H9 (cell line): ENCODE results near the gene SOX21. TPM values are rescaled to one million over a fixed set of nuclear protein-coding genes. Genes with fewer than 3 reads are reported as not detected.
A peak's percentile ranks its signal among the peaks of the same experiment; 100 is the strongest.

Experiments
- DNase-seq: peaks from one replicate; pipeline ENCODE4 v3.0.0-alpha.2; 2017
- H2AFZ ChIP-seq: one replicate; pipeline ENCODE4 v1.6.1; 2013; ENCODE audit warnings: mild to moderate bottlenecking, low read length, control low read depth, moderate library complexity
- H2AK5ac ChIP-seq: 2 replicates; pipeline ENCODE4 v1.6.1; 2013; ENCODE audit warnings: low read length, control low read depth, mixed read lengths; ENCODE audit not compliant: insufficient read length
- H2BK120ac ChIP-seq: one replicate; pipeline ENCODE4 v1.6.1; 2013; ENCODE audit warnings: low read depth, mild to moderate bottlenecking, low read length, control low read depth, inconsistent platforms; ENCODE audit not compliant: poor library complexity, severe bottlenecking
- H2BK12ac ChIP-seq: 2 replicates; pipeline ENCODE4 v1.6.1; 2013; ENCODE audit warnings: low read length, control low read depth, mixed read lengths, low read depth; ENCODE audit not compliant: insufficient read length
- H2BK15ac ChIP-seq: 2 replicates; pipeline ENCODE4 v1.6.1; 2013; ENCODE audit warnings: low read depth, low read length, control low read depth
- H2BK20ac ChIP-seq: one replicate; pipeline ENCODE4 v1.6.1; 2013; ENCODE audit warnings: low read depth, mild to moderate bottlenecking, low read length, control low read depth, inconsistent platforms; ENCODE audit not compliant: poor library complexity, severe bottlenecking
- H2BK5ac ChIP-seq: 2 replicates; pipeline ENCODE4 v1.6.1; 2013; ENCODE audit warnings: low read length, control low read depth, mixed read lengths; ENCODE audit not compliant: insufficient read length
- H3K14ac ChIP-seq: 2 replicates; pipeline ENCODE4 v1.6.1; 2013; ENCODE audit warnings: low read length, control low read depth; ENCODE audit not compliant: insufficient read depth
- H3K18ac ChIP-seq: 2 replicates; pipeline ENCODE4 v1.6.1; 2013; ENCODE audit warnings: low read depth, mild to moderate bottlenecking, mixed read lengths, low read length, control low read depth; ENCODE audit not compliant: insufficient read length
- H3K23ac ChIP-seq: 2 replicates; pipeline ENCODE4 v1.6.1; 2013; ENCODE audit warnings: low read length, control low read depth, mixed read lengths, low read depth; ENCODE audit not compliant: insufficient read length
- H3K23me2 ChIP-seq: 2 replicates; pipeline ENCODE4 v1.6.1; 2013; ENCODE audit warnings: low read depth, mild to moderate bottlenecking, mixed read lengths, low read length, control low read depth; ENCODE audit not compliant: insufficient read length, poor library complexity, severe bottlenecking
- H3K27ac ChIP-seq: 2 replicates; pipeline ENCODE4 v1.5.1; 2013; ENCODE audit warnings: low read length, control low read depth, mixed read lengths, low read depth; ENCODE audit not compliant: insufficient read length
- H3K27me3 ChIP-seq: 2 replicates; pipeline ENCODE4 v1.6.1; 2013; ENCODE audit warnings: low read length, control low read depth, inconsistent platforms; ENCODE audit not compliant: insufficient read depth
- H3K4ac ChIP-seq: 2 replicates; pipeline ENCODE4 v1.6.1; 2013; ENCODE audit warnings: low read depth, mild to moderate bottlenecking, control low read depth, inconsistent platforms, low read length, moderate library complexity
- H3K4me1 ChIP-seq: 2 replicates; pipeline ENCODE4 v1.6.1; 2013; ENCODE audit warnings: low read length, control low read depth, inconsistent platforms; ENCODE audit not compliant: insufficient read depth
- H3K4me2 ChIP-seq: 2 replicates; pipeline ENCODE4 v1.6.1; 2013; ENCODE audit warnings: low read length, control low read depth, mixed read lengths; ENCODE audit not compliant: insufficient read length, insufficient read depth
- H3K56ac ChIP-seq: 2 replicates; pipeline ENCODE4 v1.6.1; 2013; ENCODE audit warnings: low read depth, mild to moderate bottlenecking, mixed read lengths, low read length, control low read depth; ENCODE audit not compliant: insufficient read length
- H3K79me1 ChIP-seq: 2 replicates; pipeline ENCODE4 v1.6.1; 2013; ENCODE audit warnings: low read depth, mild to moderate bottlenecking, moderate library complexity, low read length, control low read depth, inconsistent platforms; ENCODE audit not compliant: insufficient read depth, poor library complexity, severe bottlenecking
- H3K79me2 ChIP-seq: 2 replicates; pipeline ENCODE4 v1.6.1; 2013; ENCODE audit warnings: low read length, control low read depth, inconsistent platforms; ENCODE audit not compliant: insufficient read depth
- H3K9ac ChIP-seq: 2 replicates; pipeline ENCODE4 v1.6.1; 2013; ENCODE audit warnings: low read length, control low read depth, mixed read lengths; ENCODE audit not compliant: insufficient read length; ENCODE audit errors: extremely low read depth
- H3K9me3 ChIP-seq: one replicate; pipeline ENCODE4 v1.6.1; 2013; ENCODE audit warnings: low read depth, low read length, inconsistent platforms; ENCODE audit not compliant: control insufficient read depth
- H3T11ph ChIP-seq: one replicate; pipeline ENCODE4 v1.6.1; 2013; ENCODE audit warnings: mild to moderate bottlenecking, low read length, control low read depth, inconsistent platforms
- H4K20me1 ChIP-seq: one replicate; pipeline ENCODE4 v1.6.1; 2013; ENCODE audit not compliant: control insufficient read depth, insufficient read length, insufficient read depth
- H4K5ac ChIP-seq: 2 replicates; pipeline ENCODE4 v1.6.1; 2013; ENCODE audit warnings: low read depth, mild to moderate bottlenecking, mixed read lengths, low read length, control low read depth; ENCODE audit not compliant: insufficient read length
- H4K8ac ChIP-seq: replicated peaks from 2 replicates; pipeline ENCODE4 v1.6.1; 2013; ENCODE audit warnings: low read length, control low read depth, mixed read lengths, low read depth; ENCODE audit not compliant: insufficient read length
- H4K91ac ChIP-seq: 2 replicates; pipeline ENCODE4 v1.6.1; 2013; ENCODE audit warnings: low read depth, mild to moderate bottlenecking, moderate library complexity, mixed read lengths, low read length, control low read depth; ENCODE audit not compliant: insufficient read length
- H3K27ac Mint-ChIP-seq, 3 experiments: 2 replicates in 2 of 3; 3 replicates in 1 of 3; pipeline ENCODE4 v1.8.0; 2020 to 2021; ENCODE audit warnings: mixed read lengths in 3 of 3, mild to moderate bottlenecking in 1 of 3, moderate library complexity in 1 of 3
- H3K27me3 Mint-ChIP-seq: 2 replicates; pipeline ENCODE4 v1.8.0; 2021; ENCODE audit warnings: low read depth, mild to moderate bottlenecking, moderate library complexity, mixed read lengths
- H3K36me3 Mint-ChIP-seq, 3 experiments: 2 replicates in 2 of 3; 3 replicates in 1 of 3; pipeline ENCODE4 v1.8.0; 2020 to 2021; ENCODE audit warnings: low read depth in 3 of 3, mixed read lengths in 3 of 3; ENCODE audit not compliant: insufficient read depth in 1 of 3
- H3K4me1 Mint-ChIP-seq, 2 experiments: 2 replicates each; pipeline ENCODE4 v1.8.0; 2020; ENCODE audit warnings: mixed read lengths in 2 of 2
- H3K4me3 Mint-ChIP-seq, 2 experiments: 2 replicates in 1 of 2; 3 replicates in 1 of 2; pipeline ENCODE4 v1.8.0; 2020 to 2021; ENCODE audit warnings: mild to moderate bottlenecking in 2 of 2, mixed read lengths in 2 of 2, moderate library complexity in 1 of 2
- H3K9me3 Mint-ChIP-seq, 2 experiments: 2 replicates in 1 of 2; 3 replicates in 1 of 2; pipeline ENCODE4 v1.8.0; 2020; ENCODE audit warnings: mild to moderate bottlenecking in 2 of 2, mixed read lengths in 2 of 2, moderate library complexity in 1 of 2
- WGBS: extraction: QIAGEN DNeasy Blood & Tissue Kit; methylation state at CpG from one replicate; pipeline ENCODE4 v1.1.7; 2013; ENCODE audit warnings: missing lambda C conversion rate, low lambda C conversion rate, mixed read lengths; ENCODE audit not compliant: insufficient read length; ENCODE audit errors: extremely low coverage; 5-methylcytosine and 5-hydroxymethylcytosine counted together
- total RNA-seq: library from RNA; stranded (reverse); gene quantifications from 2 replicates; pipeline ENCODE4 v1.2.1, GENCODE V29; 2021
- TF ChIP-seq, protein P1 (sequence below): fragments of 200-600 bp; sonication (generic); conservative IDR thresholded peaks from 3 replicates; pipeline ENCODE4 v1.8.0; 2021; ENCODE audit warnings: antibody characterized with exemption, mild to moderate bottlenecking

The SOX21 gene
- total RNA-seq, 1 experiment from 2014 or later, result 38.4 TPM

DNA sequence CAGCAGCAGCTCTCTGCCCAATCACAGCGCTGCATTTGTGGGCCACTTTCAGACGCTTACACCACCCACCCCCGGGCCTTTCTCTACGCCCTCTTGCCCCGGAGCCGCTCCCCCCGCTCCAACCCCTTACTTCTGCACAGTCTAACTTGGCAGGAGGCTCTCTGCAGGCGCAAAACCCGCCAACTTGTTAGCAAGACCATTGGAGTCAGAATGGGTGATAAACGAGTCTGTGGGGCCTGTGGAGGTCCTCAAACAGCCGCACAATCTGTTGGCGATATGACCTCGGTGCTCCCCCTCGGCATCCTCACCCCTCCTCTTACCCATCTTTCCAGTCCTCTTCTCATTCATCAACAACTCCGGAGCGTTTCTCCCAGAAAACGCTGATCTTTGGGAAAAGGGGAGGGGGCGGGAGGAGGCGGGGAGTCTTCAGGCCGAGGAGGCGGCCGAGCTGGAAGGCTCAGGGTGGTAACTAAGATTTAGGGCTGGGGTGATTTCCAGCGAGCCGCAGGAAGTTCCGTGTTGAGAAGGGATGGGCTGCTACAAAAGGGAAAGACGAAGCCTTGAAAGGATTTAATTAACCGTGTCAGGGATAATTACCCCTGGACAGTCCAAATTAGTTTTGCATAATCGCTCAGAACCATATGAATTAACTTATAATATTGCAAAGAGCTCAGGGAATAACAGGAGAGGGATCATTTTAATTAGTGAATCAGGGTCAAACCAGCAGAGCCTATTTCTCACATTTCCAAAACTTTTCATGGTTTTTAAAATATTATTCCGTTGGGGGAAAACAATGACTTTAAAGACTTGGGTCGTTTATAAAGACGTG lies 4.1 kb downstream of the SOX21 start:
- Histone ChIP-seq H3T11ph (no peak overlapping the region), H3K79me1 (no peaks in the 10 kb centered on the region), H2BK15ac (no peak overlapping the region), H4K5ac (no peak overlapping the region), H4K8ac (no peak overlapping the region), H3K4me2 (peak overlapping the region; percentile 87), H3K9ac (no peak overlapping the region), H3K4ac (no peak overlapping the region), H3K23me2 (peaks cover 36% of the 10 kb centered on the region), H2BK20ac (no peak overlapping the region), H3K56ac (no peak overlapping the region), H3K27ac (no peak overlapping the region), H3K18ac (no peak overlapping the region), H2BK12ac (no peak overlapping the region), H3K27me3 (peaks cover 39% of the 10 kb centered on the region; the same call in 1 of the 2 replicates), H3K79me2 (no peaks in the 10 kb centered on the region), H3K14ac (no peak overlapping the region; the same call in 1 of the 2 replicates), H4K91ac (no peak overlapping the region), H4K20me1 (no peaks in the 10 kb centered on the region), H3K4me1 (no peaks in the 10 kb centered on the region), H3K9me3 (no peaks in the 10 kb centered on the region), H2BK5ac (no peak overlapping the region), H2BK120ac (no peak overlapping the region), H3K23ac (no peak overlapping the region), H2AK5ac (no peak overlapping the region), H2AFZ (no peak overlapping the region)
- DNase-seq, result peak; percentile 80
- TF ChIP-seq, protein P1, sequence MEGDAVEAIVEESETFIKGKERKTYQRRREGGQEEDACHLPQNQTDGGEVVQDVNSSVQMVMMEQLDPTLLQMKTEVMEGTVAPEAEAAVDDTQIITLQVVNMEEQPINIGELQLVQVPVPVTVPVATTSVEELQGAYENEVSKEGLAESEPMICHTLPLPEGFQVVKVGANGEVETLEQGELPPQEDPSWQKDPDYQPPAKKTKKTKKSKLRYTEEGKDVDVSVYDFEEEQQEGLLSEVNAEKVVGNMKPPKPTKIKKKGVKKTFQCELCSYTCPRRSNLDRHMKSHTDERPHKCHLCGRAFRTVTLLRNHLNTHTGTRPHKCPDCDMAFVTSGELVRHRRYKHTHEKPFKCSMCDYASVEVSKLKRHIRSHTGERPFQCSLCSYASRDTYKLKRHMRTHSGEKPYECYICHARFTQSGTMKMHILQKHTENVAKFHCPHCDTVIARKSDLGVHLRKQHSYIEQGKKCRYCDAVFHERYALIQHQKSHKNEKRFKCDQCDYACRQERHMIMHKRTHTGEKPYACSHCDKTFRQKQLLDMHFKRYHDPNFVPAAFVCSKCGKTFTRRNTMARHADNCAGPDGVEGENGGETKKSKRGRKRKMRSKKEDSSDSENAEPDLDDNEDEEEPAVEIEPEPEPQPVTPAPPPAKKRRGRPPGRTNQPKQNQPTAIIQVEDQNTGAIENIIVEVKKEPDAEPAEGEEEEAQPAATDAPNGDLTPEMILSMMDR, result no peak
- H3K27me3 Mint-ChIP-seq, result peaks cover 77% of the 10 kb centered on the region
- H3K9me3 Mint-ChIP-seq, result peaks cover 0 to 8% of the 10 kb centered on the region in 2 experiments; a peak in 2 of 5 replicates
- H3K36me3 Mint-ChIP-seq, result peaks cover 0 to 30% (median 7%) of the 10 kb centered on the region in 3 experiments; a peak in 5 of 7 replicates
- no CpG with 5 or more reads among the region's 31 CpGs for WGBS
- peaks cover 51 to 62% of the 10 kb centered on the region in 2 experiments for H3K4me1 Mint-ChIP-seq
- peak overlapping the region; percentile 73 to 77 for H3K4me3 Mint-ChIP-seq
- peak overlapping the region; percentile 65 to 98 (median 95); a peak in 5 of 7 replicates for H3K27ac Mint-ChIP-seq
